Measurements from ENCODE around the gene PAPPA2. TPM values are rescaled to one million over a fixed set of nuclear protein-coding genes. Genes with fewer than 3 reads are reported as not detected.

PAPPA2 gene
- total and polyA plus RNA-seq, 2 of the 8 experiments (the other 6 are each of a cell fraction or from before 2014, with no cell fraction given) = 0.08 to 0.88 TPM

DNA sequence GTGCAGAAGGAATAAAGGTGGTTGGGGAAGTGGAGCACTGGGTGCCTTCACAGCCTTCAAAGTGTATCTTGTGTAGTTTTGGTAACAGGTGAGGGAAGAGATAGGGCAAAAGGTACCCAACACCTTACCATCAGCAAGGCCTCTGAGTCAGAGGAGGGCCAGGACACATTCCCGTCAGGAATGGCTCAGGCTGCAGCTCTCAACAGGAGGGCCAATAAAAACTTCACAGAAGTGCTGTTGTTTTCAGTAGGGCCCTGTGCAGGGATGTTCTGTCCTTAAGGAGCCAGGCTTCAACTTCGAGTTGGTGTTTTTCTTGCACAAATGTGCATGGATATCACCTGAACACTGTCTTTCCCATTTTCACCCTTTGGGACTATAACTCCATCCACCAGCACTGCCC is 368.2 kb downstream of the PAPPA2 start:
- Histone ChIP-seq H3K9me3 (ENCODE audit: insufficient read depth in 2 of 2, low read depth in 1 of 2, low read length in 1 of 2) (no peaks in the 10 kb centered on the region), H3K36me3 (ENCODE audit: control insufficient read depth in 2 of 4, insufficient read depth in 4 of 4, low read length in 3 of 4) (no peaks in the 10 kb centered on the region), H3K4me2 (ENCODE audit: insufficient read depth in 1 of 2, low read depth in 2 of 2, low read length in 2 of 2) (no peak overlapping the region), H3K23me2 (ENCODE audit: low read depth, low read length) (no peaks in the 10 kb centered on the region), H3K79me1 (ENCODE audit: low read depth, low read length) (no peaks in the 10 kb centered on the region), H2BK12ac (ENCODE audit: low read depth, low read length) (no peak overlapping the region), H4K5ac (ENCODE audit: insufficient read length, low read depth, low read length) (no peak overlapping the region), H3K4me1 (replicated peaks in 1 of 4; ENCODE audit: control insufficient read depth in 3 of 4, insufficient read depth in 4 of 4, low read length in 3 of 4) (no peaks in the 10 kb centered on the region), H2BK20ac (ENCODE audit: low read length) (no peak overlapping the region), H3K27ac (ENCODE audit: low read depth, low read length) (no peak overlapping the region), H3K4ac (replicated peaks; ENCODE audit: insufficient read length, low read depth, low read length) (no peak overlapping the region), H2AFZ (ENCODE audit: low read length) (no peak overlapping the region), H3K18ac (ENCODE audit: extremely low read depth, low read length) (no peak overlapping the region), H3K14ac (ENCODE audit: insufficient read length) (no peak overlapping the region), H3K23ac (ENCODE audit: insufficient read length) (no peak overlapping the region), H4K91ac (replicated peaks; ENCODE audit: insufficient read length, low read length) (no peak overlapping the region), H4K8ac (ENCODE audit: extremely low read depth, insufficient read depth, low read length) (no peak overlapping the region), H3K4me3 (ENCODE audit: extremely low read depth in 1 of 4, insufficient read depth in 2 of 4, low read depth in 3 of 4, low read length in 4 of 4) (no peak overlapping the region), H2BK120ac (replicated peaks; ENCODE audit: low read depth, low read length) (no peak overlapping the region), H3K27me3 (replicated peaks in 1 of 4; ENCODE audit: control insufficient read depth in 3 of 4, extremely low read depth in 1 of 4, insufficient read depth in 3 of 4, low read length in 3 of 4) (no peaks in the 10 kb centered on the region), H2AK5ac (ENCODE audit: low read depth, low read length) (no peak overlapping the region), H2BK15ac (ENCODE audit: low read length) (no peak overlapping the region), H3K9ac (replicated peaks in 1 of 4; ENCODE audit: extremely low read depth in 1 of 4, low read depth in 3 of 4, low read length in 3 of 4) (no peak overlapping the region), H2BK5ac (ENCODE audit: low read depth, low read length) (no peak overlapping the region), H4K20me1 (replicated peaks in 1 of 2; ENCODE audit: control insufficient read depth in 1 of 2, insufficient read depth in 2 of 2, low read length in 2 of 2) (no peaks in the 10 kb centered on the region), H3K79me2 (ENCODE audit: control insufficient read depth in 1 of 2, insufficient read depth in 2 of 2, low read length in 2 of 2) (no peaks in the 10 kb centered on the region), H3K56ac (replicated peaks; ENCODE audit: insufficient read length, low read depth, low read length) (no peak overlapping the region)
- WGBS, 2 experiments (ENCODE audit: extremely low coverage in 1 of 2, insufficient coverage in 1 of 2, insufficient read length in 1 of 2, insufficient replicate concordance in 2 of 2, low coverage in 1 of 2, low lambda C conversion rate in 2 of 2, missing lambda C conversion rate in 1 of 2) = 85% methylated on average over 2 of the region's 2 CpGs; no CpG with 5 or more reads in 1 of the 2 experiments
- FAIRE-seq (no peak), DNase-seq (ENCODE audit: low read depth in 1 of 2, low spot score in 2 of 2) (no peak)
- no peak for TF ChIP-seq FOSL1 (IDR thresholded peaks at IDR 0.05; ENCODE audit: insufficient read depth, low read depth, low read length)
- no peak for TF ChIP-seq CBX5 (IDR thresholded peaks at IDR 0.05; ENCODE audit: low read depth, low read length)
- no peak for TF ChIP-seq TAF1 (IDR thresholded peaks at IDR 0.05; ENCODE audit: low read depth, low read length)
- no peak for TF ChIP-seq CHD2 (IDR thresholded peaks at IDR 0.05; ENCODE audit: low read length)
- TF ChIP-seq CBX8 (IDR thresholded peaks at IDR 0.05; ENCODE audit: borderline replicate concordance, low read depth, low read length) = no peak
- TF ChIP-seq TCF12 (IDR thresholded peaks at IDR 0.05; ENCODE audit: low read depth, low read length) = no peak
- TF ChIP-seq CEBPB (IDR thresholded peaks at IDR 0.05; ENCODE audit: low read depth, low read length) = no peak
- no peak for TF ChIP-seq JUN (IDR thresholded peaks at IDR 0.05; ENCODE audit: low read depth, low read length)
- TF ChIP-seq ATF2 (IDR thresholded peaks at IDR 0.05; ENCODE audit: low read length) = no peak
- TF ChIP-seq KDM5A (IDR thresholded peaks at IDR 0.05; ENCODE audit: low read length) = no peak
- no peak for TF ChIP-seq POLR2AphosphoS5 (IDR thresholded peaks at IDR 0.05; ENCODE audit: low read depth, low read length)
- TF ChIP-seq POU5F1 (IDR thresholded peaks at IDR 0.05; ENCODE audit: low read depth, low read length) = no peak
- TF ChIP-seq TEAD4 (IDR thresholded peaks at IDR 0.05; ENCODE audit: low read depth, low read length) = no peak
- ChIA-PET POLR2A (ENCODE audit: partially characterized antibody) (no interaction called here), CTCF (ENCODE audit: partially characterized antibody) (interaction anchor here (0.6 kb wide), 1 partner anchor 33 kb away, joined by 3 read pairs; no protein-coding TSS in a partner anchor)
